Coronary artery (tissue), 2 donors: ENCODE measurements around the gene KIR3DL2.
"Not testable (repeated sequence)": the region's sequence is repeated elsewhere in the genome, so short reads cannot be mapped to it uniquely, and the experiment has no call there.

Experiments
- DNase-seq: peaks from one replicate; pipeline ENCODE4 v3.0.0-alpha.2; 2017; ENCODE audit warnings: low spot score
- H3K27ac ChIP-seq, 2 donors: fragments of 200-600 bp; sonication (generic); one replicate each; pipeline ENCODE4 v1.5.1; 2016 to 2019
- H3K4me3 ChIP-seq: fragments of 200-600 bp; sonication (generic); 2 replicates; pipeline ENCODE4 v1.5.1; 2016; ENCODE audit warnings: mild to moderate bottlenecking, moderate library complexity
- CTCF ChIP-seq: fragments of 200-600 bp; sonication (generic); IDR thresholded peaks from one replicate; pipeline ENCODE4 v1.5.1; 2019; ENCODE audit warnings: antibody characterized with exemption

The KIR3DL2 gene

GRCh38 chr19:54850061-54850640 is at the start of gene KIR3DL2:
TSS of gene KIR3DL2 (plus strand) at chr19:54850443. CDS start at chr19:54850476, 33 bp downstream.
- DNase-seq, H3K4me3 ChIP-seq, H3K27ac ChIP-seq: not testable (repeated sequence)

GRCh38 chr19:54803410-54803809 is 46.8 kb upstream of the KIR3DL2 start, which contains the start of gene KIR2DL4:
TSS of gene KIR2DL4 (plus strand) at chr19:54803610. CDS start at chr19:54803652, 42 bp downstream.
- no peak for TF ChIP-seq CTCF
- no peak for DNase-seq
- H3K27ac ChIP-seq, result no peak within 1 kb of the TSS
- no peak within 1 kb of the TSS for H3K4me3 ChIP-seq

GRCh38 chr19:54804101-54804500 is 46.1 kb upstream of the KIR3DL2 start:
- no peak for TF ChIP-seq CTCF
- no peak for DNase-seq
- H3K27ac ChIP-seq, result no peak overlapping the region
- no peak overlapping the region for H3K4me3 ChIP-seq

GRCh38 chr19:54804571-54804970 is 45.7 kb upstream of the KIR3DL2 start:
- DNase-seq, result no peak
- Histone ChIP-seq H3K4me3 (no peak overlapping the region), H3K27ac (no peak overlapping the region)
- TF ChIP-seq CTCF, result no peak

- no peak for TF ChIP-seq CTCF
- no peak overlapping the region for H3K27ac ChIP-seq
- no peak for DNase-seq
- H3K4me3 ChIP-seq, result no peak overlapping the region
Observed at GRCh38 chr19:54805665-54806515, 44.4 kb upstream of the KIR3DL2 start.

GRCh38 chr19:54806516-54806838 is 43.8 kb upstream of the KIR3DL2 start:
- no peak for TF ChIP-seq CTCF

GRCh38 chr19:54814571-54814970 is 35.7 kb upstream of the KIR3DL2 start:
- DNase-seq, H3K4me3 ChIP-seq, H3K27ac ChIP-seq: not testable (repeated sequence)

More at GRCh38 chr19:54806516-54806838, 43.8 kb upstream of the KIR3DL2 start:
- no peak for DNase-seq
- no peak overlapping the region for H3K4me3 ChIP-seq
- no peak overlapping the region for H3K27ac ChIP-seq

- H3K27ac ChIP-seq, H3K4me3 ChIP-seq, DNase-seq: not testable (repeated sequence)
Observed at GRCh38 chr19:54816251-54816650, 34.0 kb upstream of the KIR3DL2 start, which contains the start of gene KIR3DL1. TSS of gene KIR3DL1 (plus strand) at chr19:54816468.
